ENCODE measurements around the gene RAD51B.

DNA sequence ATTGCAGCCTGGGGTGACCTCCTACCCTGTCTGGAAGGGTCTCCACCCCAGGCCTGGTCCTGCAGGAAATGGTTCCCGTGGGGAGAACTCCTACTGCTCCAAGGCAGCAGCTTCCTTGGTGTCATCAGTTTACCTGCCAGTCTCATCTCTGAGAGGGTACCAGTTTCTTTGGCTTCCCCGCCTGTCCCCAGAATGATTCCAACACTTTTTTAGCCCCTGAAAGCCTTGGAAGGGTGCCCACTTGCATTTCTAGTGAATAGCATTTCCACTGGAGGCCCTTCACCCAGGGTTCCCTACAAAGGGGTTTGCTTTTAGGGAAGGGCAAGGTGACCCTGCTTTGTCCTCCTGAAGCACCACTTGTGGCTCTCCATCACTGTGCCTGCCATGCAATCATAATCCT lies 689.0 kb downstream of the RAD51B start:
- TF ChIP-seq, protein P1, sequence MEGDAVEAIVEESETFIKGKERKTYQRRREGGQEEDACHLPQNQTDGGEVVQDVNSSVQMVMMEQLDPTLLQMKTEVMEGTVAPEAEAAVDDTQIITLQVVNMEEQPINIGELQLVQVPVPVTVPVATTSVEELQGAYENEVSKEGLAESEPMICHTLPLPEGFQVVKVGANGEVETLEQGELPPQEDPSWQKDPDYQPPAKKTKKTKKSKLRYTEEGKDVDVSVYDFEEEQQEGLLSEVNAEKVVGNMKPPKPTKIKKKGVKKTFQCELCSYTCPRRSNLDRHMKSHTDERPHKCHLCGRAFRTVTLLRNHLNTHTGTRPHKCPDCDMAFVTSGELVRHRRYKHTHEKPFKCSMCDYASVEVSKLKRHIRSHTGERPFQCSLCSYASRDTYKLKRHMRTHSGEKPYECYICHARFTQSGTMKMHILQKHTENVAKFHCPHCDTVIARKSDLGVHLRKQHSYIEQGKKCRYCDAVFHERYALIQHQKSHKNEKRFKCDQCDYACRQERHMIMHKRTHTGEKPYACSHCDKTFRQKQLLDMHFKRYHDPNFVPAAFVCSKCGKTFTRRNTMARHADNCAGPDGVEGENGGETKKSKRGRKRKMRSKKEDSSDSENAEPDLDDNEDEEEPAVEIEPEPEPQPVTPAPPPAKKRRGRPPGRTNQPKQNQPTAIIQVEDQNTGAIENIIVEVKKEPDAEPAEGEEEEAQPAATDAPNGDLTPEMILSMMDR (conservative IDR thresholded peaks at IDR 0.05; ENCODE audit: low read depth, low read length), result no peak
- no peak for TF ChIP-seq EZH2 (IDR thresholded peaks at IDR 0.05; ENCODE audit: borderline replicate concordance, low read depth, low read length, poor library complexity, severe bottlenecking)

All from A673 (cell line).